ENCODE measurements around the gene FOXP1. TPM values are rescaled to one million over a fixed set of nuclear protein-coding genes. Genes with fewer than 3 reads are reported as not detected.

Gene FOXP1
- total RNA-seq, 4 donors from 2014 or later = 103 to 173 (median 140) TPM

GRCh38 chr3:71309342-71309741, 274.2 kb downstream of the FOXP1 start:
- no peak overlapping the region for H3K4me3 ChIP-seq
- no peaks in the 10 kb centered on the region for H3K27me3 ChIP-seq
- peaks cover 0 to 12% (median 0%) of the 10 kb centered on the region in 4 donors for H3K4me1 ChIP-seq
- H3K9me3 ChIP-seq = no peaks in the 10 kb centered on the region
- DNase-seq = no peak
- H3K36me3 ChIP-seq = no peaks in the 10 kb centered on the region
- H3K27ac ChIP-seq = no peak overlapping the region
- no peak for TF ChIP-seq CTCF (IDR thresholded peaks at IDR 0.05)
- no peak for TF ChIP-seq POLR2A (IDR thresholded peaks at IDR 0.05)

- TF ChIP-seq CTCF (IDR thresholded peaks at IDR 0.05) (no peak), POLR2A (IDR thresholded peaks at IDR 0.05) (no peak)
- no peaks in the 10 kb centered on the region for H3K27me3 ChIP-seq
- no peaks in the 10 kb centered on the region for H3K9me3 ChIP-seq
- no peak overlapping the region for H3K4me3 ChIP-seq
- peaks cover 0 to 17% (median 0%) of the 10 kb centered on the region in 4 donors for H3K4me1 ChIP-seq
- no peaks in the 10 kb centered on the region for H3K36me3 ChIP-seq
- H3K27ac ChIP-seq = no peak overlapping the region
- DNase-seq = no peak
Measured at GRCh38 chr3:71308836-71309235, 274.7 kb downstream of the FOXP1 start.

- TF ChIP-seq CTCF (IDR thresholded peaks at IDR 0.05) = no peak
- TF ChIP-seq POLR2A (IDR thresholded peaks at IDR 0.05) = no peak
- no peak for DNase-seq
- H3K36me3 ChIP-seq = no peaks in the 10 kb centered on the region
- H3K27ac ChIP-seq = no peak overlapping the region
- no peaks in the 10 kb centered on the region for H3K9me3 ChIP-seq
- no peaks in the 10 kb centered on the region for H3K27me3 ChIP-seq
- peaks cover 0 to 21% (median 0%) of the 10 kb centered on the region in 4 donors for H3K4me1 ChIP-seq
- H3K4me3 ChIP-seq = no peak overlapping the region
Measured at GRCh38 chr3:71307991-71308697, 275.4 kb downstream of the FOXP1 start.

- H3K36me3 ChIP-seq = no peaks in the 10 kb centered on the region
- no peaks in the 10 kb centered on the region for H3K27me3 ChIP-seq
- DNase-seq = peak in 2 of 3 donors; percentile 35 to 58
- H3K27ac ChIP-seq = peak overlapping the region; percentile 8 to 56 (median 52)
- no peaks in the 10 kb centered on the region for H3K9me3 ChIP-seq
- H3K4me3 ChIP-seq = peak overlapping the region; percentile 2 to 37 (median 20)
- peaks cover 0 to 21% (median 0%) of the 10 kb centered on the region in 4 donors for H3K4me1 ChIP-seq
- no peak for TF ChIP-seq CTCF (IDR thresholded peaks at IDR 0.05)
- TF ChIP-seq POLR2A (IDR thresholded peaks at IDR 0.05) = no peak
Measured at GRCh38 chr3:71305231-71306206, 278.0 kb downstream of the FOXP1 start.

- H3K27me3 ChIP-seq = no peaks in the 10 kb centered on the region
- peak overlapping the region in 3 of 4 donors; percentile 8 to 56 (median 56) for H3K27ac ChIP-seq
- H3K36me3 ChIP-seq = no peaks in the 10 kb centered on the region
- no peaks in the 10 kb centered on the region for H3K9me3 ChIP-seq
- DNase-seq = peak in 1 of 3 donors; percentile 18
- H3K4me3 ChIP-seq = peak overlapping the region in 2 of 4 donors; percentile 2 to 37
- peak in 2 of 6 experiments; percentile 36 to 37 for TF ChIP-seq CTCF (IDR thresholded peaks at IDR 0.05)
- TF ChIP-seq POLR2A (IDR thresholded peaks at IDR 0.05) = no peak
- H3K4me1 ChIP-seq = peaks cover 0 to 17% (median 0%) of the 10 kb centered on the region in 4 donors
Measured at GRCh38 chr3:71304684-71305083, 278.8 kb downstream of the FOXP1 start.
